PC-9 (cell line): Measurements from ENCODE around the gene LALBA.

ENCODE experiments used
- EZH2 ChIP-seq: fragments of 200-600 bp; sonication (generic); IDR thresholded peaks from 2 replicates; pipeline ENCODE4 v1.8.0; 2017; ENCODE audit warnings: antibody characterized with exemption, low read depth
- TF ChIP-seq, protein P1 (sequence below): fragments of 200-600 bp; sonication (generic); conservative IDR thresholded peaks from 2 replicates; pipeline ENCODE4 v1.6.1; 2017; ENCODE audit warnings: mixed run types, antibody characterized with exemption, mild to moderate bottlenecking, moderate library complexity

DNA sequence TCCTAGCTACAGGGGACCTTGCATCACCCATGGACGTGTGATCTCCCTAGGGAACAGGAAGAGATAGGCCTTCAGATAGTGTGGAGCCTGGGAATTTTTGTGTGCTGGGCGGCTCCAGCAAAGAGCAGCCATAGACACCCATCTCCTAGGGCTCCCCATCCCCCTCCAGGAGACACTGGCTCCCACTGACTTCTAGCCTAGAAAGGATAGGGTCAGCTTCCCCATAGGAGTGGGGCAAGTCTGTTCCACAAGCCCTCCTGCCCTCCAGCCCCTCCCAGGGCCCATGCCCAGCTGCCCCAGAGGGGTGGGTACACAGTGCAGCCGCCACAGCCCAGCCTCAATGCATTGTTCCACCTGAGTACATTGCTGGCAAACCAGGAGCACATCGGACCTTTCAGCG, 16.5 kb upstream of the LALBA start:
- TF ChIP-seq, protein P1, sequence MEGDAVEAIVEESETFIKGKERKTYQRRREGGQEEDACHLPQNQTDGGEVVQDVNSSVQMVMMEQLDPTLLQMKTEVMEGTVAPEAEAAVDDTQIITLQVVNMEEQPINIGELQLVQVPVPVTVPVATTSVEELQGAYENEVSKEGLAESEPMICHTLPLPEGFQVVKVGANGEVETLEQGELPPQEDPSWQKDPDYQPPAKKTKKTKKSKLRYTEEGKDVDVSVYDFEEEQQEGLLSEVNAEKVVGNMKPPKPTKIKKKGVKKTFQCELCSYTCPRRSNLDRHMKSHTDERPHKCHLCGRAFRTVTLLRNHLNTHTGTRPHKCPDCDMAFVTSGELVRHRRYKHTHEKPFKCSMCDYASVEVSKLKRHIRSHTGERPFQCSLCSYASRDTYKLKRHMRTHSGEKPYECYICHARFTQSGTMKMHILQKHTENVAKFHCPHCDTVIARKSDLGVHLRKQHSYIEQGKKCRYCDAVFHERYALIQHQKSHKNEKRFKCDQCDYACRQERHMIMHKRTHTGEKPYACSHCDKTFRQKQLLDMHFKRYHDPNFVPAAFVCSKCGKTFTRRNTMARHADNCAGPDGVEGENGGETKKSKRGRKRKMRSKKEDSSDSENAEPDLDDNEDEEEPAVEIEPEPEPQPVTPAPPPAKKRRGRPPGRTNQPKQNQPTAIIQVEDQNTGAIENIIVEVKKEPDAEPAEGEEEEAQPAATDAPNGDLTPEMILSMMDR: no peak
- no peak for TF ChIP-seq EZH2
